Body of pancreas (tissue), 4 donors: Measurements from ENCODE around the gene PPP4R2.

Source experiments
- POLR2A ChIP-seq, 3 donors: fragments of 450-650 bp; IDR thresholded peaks; one replicate each; pipeline ENCODE4 v1.6.1; 2016; ENCODE audit warnings: antibody characterized with exemption in 3 of 3, mild to moderate bottlenecking in 2 of 3
- TF ChIP-seq, protein P1 (sequence below), 7 experiments: fragments of 450-650 bp in 4 of 7; fragments of 200-600 bp in 3 of 7; sonication (generic) in 3 of 7; IDR thresholded peaks; one replicate each; pipeline ENCODE4 v1.5.1; 2016 to 2019; ENCODE audit warnings: antibody characterized with exemption in 7 of 7

DNA sequence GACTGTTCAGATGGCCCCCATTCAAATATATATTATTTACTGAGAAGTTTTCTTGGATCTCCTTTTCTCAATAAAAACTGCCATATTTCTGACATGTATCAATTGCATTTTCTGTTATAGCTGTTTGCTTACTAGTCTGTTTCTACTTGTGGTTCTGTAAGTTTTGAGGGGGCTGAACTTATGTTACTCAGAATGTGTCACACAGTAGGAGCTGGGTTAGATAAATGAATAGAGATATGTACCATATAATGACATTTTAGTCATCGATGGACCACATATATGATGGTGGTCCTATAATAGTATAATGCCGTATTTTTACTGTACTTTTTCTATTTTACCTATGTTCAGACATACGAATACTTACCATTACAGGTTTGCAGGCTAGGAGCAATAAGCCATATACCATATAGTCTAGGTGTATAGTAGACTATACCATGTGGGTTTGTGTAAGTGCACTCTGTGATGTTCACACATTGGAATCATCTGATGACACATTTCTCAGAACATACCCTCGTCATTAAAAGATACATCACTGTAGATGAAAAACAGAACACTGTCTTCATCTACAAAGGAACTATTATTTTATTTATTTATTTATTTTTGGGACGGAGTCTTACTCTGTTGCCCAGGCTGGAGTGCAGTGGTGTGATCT lies 22.3 kb downstream of the PPP4R2 start:
- TF ChIP-seq, protein P1, sequence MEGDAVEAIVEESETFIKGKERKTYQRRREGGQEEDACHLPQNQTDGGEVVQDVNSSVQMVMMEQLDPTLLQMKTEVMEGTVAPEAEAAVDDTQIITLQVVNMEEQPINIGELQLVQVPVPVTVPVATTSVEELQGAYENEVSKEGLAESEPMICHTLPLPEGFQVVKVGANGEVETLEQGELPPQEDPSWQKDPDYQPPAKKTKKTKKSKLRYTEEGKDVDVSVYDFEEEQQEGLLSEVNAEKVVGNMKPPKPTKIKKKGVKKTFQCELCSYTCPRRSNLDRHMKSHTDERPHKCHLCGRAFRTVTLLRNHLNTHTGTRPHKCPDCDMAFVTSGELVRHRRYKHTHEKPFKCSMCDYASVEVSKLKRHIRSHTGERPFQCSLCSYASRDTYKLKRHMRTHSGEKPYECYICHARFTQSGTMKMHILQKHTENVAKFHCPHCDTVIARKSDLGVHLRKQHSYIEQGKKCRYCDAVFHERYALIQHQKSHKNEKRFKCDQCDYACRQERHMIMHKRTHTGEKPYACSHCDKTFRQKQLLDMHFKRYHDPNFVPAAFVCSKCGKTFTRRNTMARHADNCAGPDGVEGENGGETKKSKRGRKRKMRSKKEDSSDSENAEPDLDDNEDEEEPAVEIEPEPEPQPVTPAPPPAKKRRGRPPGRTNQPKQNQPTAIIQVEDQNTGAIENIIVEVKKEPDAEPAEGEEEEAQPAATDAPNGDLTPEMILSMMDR (IDR thresholded peaks at IDR 0.05) = no peak
- TF ChIP-seq POLR2A (IDR thresholded peaks at IDR 0.05) = no peak
